ENCODE results near the gene ING4.

Gene ING4

DNA sequence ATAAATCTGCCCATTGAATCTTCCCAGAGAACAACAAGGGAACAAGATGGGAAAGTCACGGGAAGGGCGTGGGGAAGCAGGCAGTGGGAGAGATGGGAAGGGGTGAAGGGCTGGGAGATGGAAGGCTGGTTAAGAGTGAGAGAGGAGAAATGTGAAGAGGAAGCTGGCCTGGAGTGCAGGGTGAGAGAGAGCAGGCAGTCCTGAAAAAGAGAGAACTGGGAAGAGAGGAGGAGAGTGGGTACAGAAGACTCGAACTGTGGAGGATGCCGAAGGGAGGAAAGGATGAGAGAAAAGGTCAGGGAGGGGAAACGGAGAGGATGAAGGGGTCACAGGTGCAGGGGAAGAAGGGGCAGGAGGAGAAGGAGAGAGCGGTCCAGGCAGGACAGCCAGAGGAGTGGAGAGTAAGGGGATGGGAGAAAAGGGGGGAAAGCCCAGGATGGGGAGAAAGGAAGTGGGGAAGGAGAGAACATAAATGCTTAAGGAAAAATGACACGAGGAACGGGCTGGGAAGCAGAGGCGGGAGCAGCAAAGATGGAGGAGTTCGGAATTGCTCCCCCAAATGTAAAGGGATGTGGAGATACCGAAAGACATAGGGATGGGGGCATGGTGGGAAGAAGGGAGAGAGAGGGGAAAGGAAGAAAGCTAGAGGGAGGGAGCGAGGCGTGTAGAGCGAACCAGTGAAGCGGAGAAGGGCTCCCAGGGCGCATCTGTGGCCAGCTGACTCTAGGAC lies 36.5 kb upstream of the ING4 start:
- no peak for FAIRE-seq

DNA sequence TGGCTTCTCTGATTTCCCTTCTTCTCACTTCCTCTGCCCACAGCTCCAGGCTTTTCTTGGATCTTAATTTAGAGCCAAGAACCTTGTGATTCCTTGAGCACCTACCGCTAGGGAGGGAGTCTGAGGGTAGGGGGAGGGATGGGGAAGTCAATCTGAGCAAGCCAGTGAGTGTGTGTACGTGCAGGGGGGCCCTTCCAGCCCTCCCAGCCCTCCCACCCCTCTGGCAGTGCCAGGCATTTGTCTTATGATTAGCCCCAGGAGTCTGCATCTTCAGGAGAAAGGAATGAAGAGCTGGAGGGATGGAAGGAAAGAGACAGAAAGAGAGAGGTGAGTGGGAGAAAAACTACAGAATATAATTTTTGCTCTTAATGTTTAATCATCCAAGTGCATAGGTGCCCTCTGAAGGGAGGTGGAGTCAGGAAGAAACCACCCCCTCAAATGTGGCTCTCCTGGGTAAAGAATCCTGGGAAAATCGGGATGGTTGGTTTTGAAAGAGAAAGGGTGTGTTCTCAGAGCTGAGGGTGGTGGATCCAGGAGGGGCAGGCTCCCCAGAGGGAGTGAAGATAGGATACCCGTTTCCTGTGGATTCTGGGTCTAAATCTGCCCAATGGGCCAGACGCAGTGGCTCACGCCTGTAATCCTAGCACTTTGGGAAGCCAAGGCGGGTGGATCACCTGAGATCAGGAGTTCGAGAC lies 35.6 kb upstream of the ING4 start:
- no peak for DNase-seq (ENCODE audit: insufficient read length, low spot score)
- FAIRE-seq = no peak
- TF ChIP-seq, protein P1, sequence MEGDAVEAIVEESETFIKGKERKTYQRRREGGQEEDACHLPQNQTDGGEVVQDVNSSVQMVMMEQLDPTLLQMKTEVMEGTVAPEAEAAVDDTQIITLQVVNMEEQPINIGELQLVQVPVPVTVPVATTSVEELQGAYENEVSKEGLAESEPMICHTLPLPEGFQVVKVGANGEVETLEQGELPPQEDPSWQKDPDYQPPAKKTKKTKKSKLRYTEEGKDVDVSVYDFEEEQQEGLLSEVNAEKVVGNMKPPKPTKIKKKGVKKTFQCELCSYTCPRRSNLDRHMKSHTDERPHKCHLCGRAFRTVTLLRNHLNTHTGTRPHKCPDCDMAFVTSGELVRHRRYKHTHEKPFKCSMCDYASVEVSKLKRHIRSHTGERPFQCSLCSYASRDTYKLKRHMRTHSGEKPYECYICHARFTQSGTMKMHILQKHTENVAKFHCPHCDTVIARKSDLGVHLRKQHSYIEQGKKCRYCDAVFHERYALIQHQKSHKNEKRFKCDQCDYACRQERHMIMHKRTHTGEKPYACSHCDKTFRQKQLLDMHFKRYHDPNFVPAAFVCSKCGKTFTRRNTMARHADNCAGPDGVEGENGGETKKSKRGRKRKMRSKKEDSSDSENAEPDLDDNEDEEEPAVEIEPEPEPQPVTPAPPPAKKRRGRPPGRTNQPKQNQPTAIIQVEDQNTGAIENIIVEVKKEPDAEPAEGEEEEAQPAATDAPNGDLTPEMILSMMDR (IDR thresholded peaks at IDR 0.05; ENCODE audit: insufficient read depth, missing control alignments) = no peak

More for the DNA sequence above, 36.5 kb upstream of the ING4 start:
- DNase-seq (ENCODE audit: insufficient read length, low spot score) = no peak
- TF ChIP-seq, protein P1 (IDR thresholded peaks at IDR 0.05; ENCODE audit: insufficient read depth, missing control alignments) = no peak

- DNase-seq (ENCODE audit: insufficient read length, low spot score) (no peak), FAIRE-seq (no peak)
- TF ChIP-seq, protein P1 (IDR thresholded peaks at IDR 0.05; ENCODE audit: insufficient read depth, missing control alignments) = peak; percentile 48
Measured at GRCh38 chr12:6697584-6698351, 34.8 kb upstream of the ING4 start.

DNA sequence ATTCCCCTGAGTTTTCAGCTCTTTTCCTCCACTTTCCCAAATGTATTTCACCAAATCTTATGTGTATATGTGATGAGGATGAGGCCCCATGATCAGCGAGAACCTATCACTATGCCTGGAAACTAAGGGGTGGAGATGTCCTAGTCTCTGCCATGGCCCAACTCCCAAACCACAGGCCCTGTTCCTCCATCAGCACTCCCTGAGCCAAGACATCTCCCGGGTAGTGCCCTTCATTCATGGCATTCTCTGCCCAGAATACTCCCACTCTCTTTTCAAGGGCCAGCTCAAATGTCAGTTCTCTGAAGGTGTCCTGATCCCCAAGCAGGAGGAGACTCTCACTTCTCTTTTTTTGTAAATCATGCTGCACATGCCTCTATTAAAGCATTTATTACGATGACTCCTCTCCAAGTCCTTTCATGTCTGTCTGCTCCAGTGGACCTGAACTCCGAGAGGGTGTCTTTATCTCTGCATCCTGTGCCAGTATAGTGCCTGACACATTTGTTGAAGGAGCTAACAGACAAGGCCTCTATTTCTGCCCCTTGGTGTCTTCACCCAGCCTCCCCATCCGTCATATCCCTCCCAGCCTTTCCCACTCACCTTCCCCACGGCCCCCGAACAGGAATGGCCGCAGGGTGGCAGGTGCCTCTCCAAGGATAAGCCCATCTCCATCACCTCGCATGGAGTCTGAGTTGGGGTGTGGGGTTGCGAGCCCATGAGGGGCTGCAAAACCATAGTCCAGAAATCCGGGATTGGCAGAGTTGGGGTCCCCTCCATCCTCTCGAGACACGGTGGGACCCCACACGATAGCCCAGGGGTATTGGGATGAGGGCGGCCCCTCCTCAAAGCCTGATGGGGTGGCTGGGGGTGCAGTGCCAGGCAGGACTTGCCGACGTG lies 34.0 kb upstream of the ING4 start:
- TF ChIP-seq, protein P1 (IDR thresholded peaks at IDR 0.05; ENCODE audit: insufficient read depth, missing control alignments) = no peak
- FAIRE-seq (no peak), DNase-seq (ENCODE audit: insufficient read length, low spot score) (no peak)

GRCh38 chr12:6695313-6696045 lies 32.6 kb upstream of the ING4 start:
- FAIRE-seq (no peak), DNase-seq (ENCODE audit: insufficient read length, low spot score) (no peak)
- TF ChIP-seq, protein P1 (IDR thresholded peaks at IDR 0.05; ENCODE audit: insufficient read depth, missing control alignments) = no peak

GRCh38 chr12:6694701-6695100 lies 31.8 kb upstream of the ING4 start:
- DNase-seq (ENCODE audit: insufficient read length, low spot score) (no peak), FAIRE-seq (no peak)
- TF ChIP-seq, protein P1 (IDR thresholded peaks at IDR 0.05; ENCODE audit: insufficient read depth, missing control alignments) = no peak
